Keratinocyte (primary cell): ENCODE measurements around the gene ARID1B.

Experiments
- CTCF ChIP-seq, 3 experiments: IDR thresholded peaks in 1 of 3; conservative IDR thresholded peaks in 1 of 3; optimal IDR thresholded peaks in 1 of 3; 2 replicates in 2 of 3; 3 replicates in 1 of 3; pipeline versions ENCODE3 to v1.5.1; 2011; ENCODE audit warnings: low read length in 3 of 3, mild to moderate bottlenecking in 3 of 3, moderate library complexity in 2 of 3, control low read depth in 1 of 3, inconsistent platforms in 1 of 3; ENCODE audit not compliant: insufficient read depth in 2 of 3; ENCODE audit errors: extremely low read depth in 1 of 3
- EZH2 ChIP-seq: IDR thresholded peaks from one replicate; pipeline ENCODE4 v1.6.1; 2012; ENCODE audit warnings: inconsistent platforms, mild to moderate bottlenecking, low read length, moderate library complexity

- TF ChIP-seq CTCF (optimal IDR thresholded peaks at IDR 0.05 in 1 of 3, IDR thresholded peaks at IDR 0.05 in 1 of 3, conservative IDR thresholded peaks at IDR 0.05 in 1 of 3; ENCODE audit: extremely low read depth in 1 of 3, insufficient read depth in 2 of 3, low read length in 3 of 3) (no peak), EZH2 (no peak)
Measured at GRCh38 chr6:156789081-156789943, 12.1 kb downstream of the ARID1B start.
